GM23248 (cell line): Measurements from ENCODE around the gene HAVCR1.

ENCODE experiments used
- EZH2 ChIP-seq: fragments of 200-600 bp; sonication (generic); IDR thresholded peaks from 2 replicates; pipeline ENCODE4 v1.6.1; 2018; ENCODE audit warnings: antibody characterized with exemption, mild to moderate bottlenecking; ENCODE audit not compliant: insufficient read depth, poor library complexity, severe bottlenecking
- EZH2phosphoT487 ChIP-seq: fragments of 200-600 bp; sonication (generic); IDR thresholded peaks from 2 replicates; pipeline ENCODE4 v1.6.1; 2018; ENCODE audit warnings: antibody characterized with exemption, moderate library complexity, mild to moderate bottlenecking, low read depth; ENCODE audit not compliant: insufficient read depth

DNA sequence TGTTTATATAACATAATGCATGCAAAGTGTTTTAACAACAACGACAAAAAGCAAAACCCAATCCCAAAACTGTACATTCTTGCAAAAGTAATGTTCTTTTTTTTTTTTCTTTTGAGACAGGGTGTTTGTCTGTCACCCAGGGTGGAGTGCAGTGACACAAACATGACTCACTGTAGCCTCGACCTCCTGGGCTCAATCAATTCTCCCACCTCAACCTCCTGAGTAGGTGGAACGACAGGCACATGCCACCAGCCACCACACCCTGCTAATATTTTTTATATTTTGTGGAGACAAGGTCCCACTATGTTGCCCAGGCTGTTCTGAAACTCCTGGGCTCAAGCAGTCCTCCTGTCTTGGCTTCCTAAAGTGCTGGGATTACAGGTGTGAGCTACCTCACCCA, 13.6 kb upstream of the HAVCR1 start:
- TF ChIP-seq EZH2phosphoT487: no peak
- TF ChIP-seq EZH2: no peak
